ENCODE data around the gene ULK1.

DNA sequence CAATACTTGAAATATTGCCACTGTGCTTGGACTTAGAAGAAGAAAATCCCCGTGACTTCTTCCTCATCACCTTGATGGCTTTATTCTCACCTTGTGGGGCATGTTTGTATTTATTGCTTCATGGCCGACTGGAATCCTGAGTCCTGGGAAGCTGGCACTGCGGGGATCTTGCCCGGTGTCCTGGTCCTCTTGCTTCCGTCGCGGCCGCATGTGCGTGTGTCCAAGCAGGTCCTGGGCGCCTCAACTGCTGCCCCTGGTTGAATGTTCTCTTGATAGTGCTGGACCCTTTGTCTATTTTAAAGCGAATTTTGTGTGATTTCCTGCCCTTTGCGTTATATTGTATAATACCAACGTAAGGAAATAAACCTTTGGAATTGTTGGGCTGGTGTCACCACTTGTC is 28.4 kb downstream of the ULK1 start:
- TF ChIP-seq, protein P1, sequence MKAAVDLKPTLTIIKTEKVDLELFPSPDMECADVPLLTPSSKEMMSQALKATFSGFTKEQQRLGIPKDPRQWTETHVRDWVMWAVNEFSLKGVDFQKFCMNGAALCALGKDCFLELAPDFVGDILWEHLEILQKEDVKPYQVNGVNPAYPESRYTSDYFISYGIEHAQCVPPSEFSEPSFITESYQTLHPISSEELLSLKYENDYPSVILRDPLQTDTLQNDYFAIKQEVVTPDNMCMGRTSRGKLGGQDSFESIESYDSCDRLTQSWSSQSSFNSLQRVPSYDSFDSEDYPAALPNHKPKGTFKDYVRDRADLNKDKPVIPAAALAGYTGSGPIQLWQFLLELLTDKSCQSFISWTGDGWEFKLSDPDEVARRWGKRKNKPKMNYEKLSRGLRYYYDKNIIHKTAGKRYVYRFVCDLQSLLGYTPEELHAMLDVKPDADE (IDR thresholded peaks at IDR 0.05): no peak
- TF ChIP-seq POLR2AphosphoS5 (IDR thresholded peaks at IDR 0.05; ENCODE audit: low read depth): no peak
